HEK293 (cell line): Measurements from ENCODE around the gene DNASE2B.

ENCODE experiments used
- CTCF ChIA-PET: fragments of 350-600 bp; formaldehyde crosslinking; extraction: SDS; loops from one replicate; lab custom pipeline; 2021; ENCODE audit warnings: antibody characterized with exemption; lab: Yijun Ruan, JAX
- POLR2A ChIA-PET: fragments of 300-600 bp; formaldehyde crosslinking; extraction: SDS; loops from one replicate; lab custom pipeline; 2020; ENCODE audit warnings: antibody characterized with exemption, inconsistent platforms; lab: Yijun Ruan, JAX
- H3K27ac ChIP-seq: fragments of 200-500 bp; sonication (Bioruptor generic); 2 replicates; pipeline ENCODE4 v1.5.1; 2014; ENCODE audit warnings: low read depth, low read length, control low read depth, inconsistent platforms; ENCODE audit errors: extremely low read depth
- H3K36me3 ChIP-seq, 2 experiments: fragments of 200-500 bp in 1 of 2; sonication (Bioruptor generic) in 1 of 2; 1 replicate in 1 of 2; 2 replicates in 1 of 2; pipeline ENCODE4 v1.5.1; 2014 to 2017; ENCODE audit warnings: inconsistent platforms in 2 of 2, low read length in 2 of 2; ENCODE audit not compliant: control insufficient read depth in 2 of 2, insufficient read depth in 1 of 2
- H3K4me1 ChIP-seq: fragments of 200-500 bp; sonication (Bioruptor generic); 2 replicates; pipeline ENCODE4 v1.5.1; 2014; ENCODE audit warnings: mild to moderate bottlenecking, low read length, inconsistent platforms; ENCODE audit not compliant: control insufficient read depth, insufficient read depth
- H3K4me3 ChIP-seq: 2 replicates; pipeline ENCODE4 v1.5.1; 2011; ENCODE audit warnings: low read depth, mild to moderate bottlenecking, control low read depth, low read length, moderate library complexity
- H3K9me3 ChIP-seq: fragments of 200-500 bp; sonication (Bioruptor generic); 2 replicates; pipeline ENCODE4 v1.5.1; 2014; ENCODE audit warnings: low read depth, low read length, inconsistent platforms; ENCODE audit not compliant: control insufficient read depth, insufficient read depth
- GLI4 ChIP-seq: fragments of 450-650 bp; formaldehyde crosslinking; IDR thresholded peaks from 2 replicates; pipeline ENCODE4 v1.5.1; 2016; ENCODE audit warnings: missing biosample characterization, missing genetic modification characterization
- KLF7 ChIP-seq: fragments of 450-650 bp; formaldehyde crosslinking; IDR thresholded peaks from 2 replicates; pipeline ENCODE4 v1.5.1; 2016; ENCODE audit warnings: missing biosample characterization, missing genetic modification characterization, borderline replicate concordance
- KLF9 ChIP-seq: fragments of 450-650 bp; formaldehyde crosslinking; IDR thresholded peaks from 2 replicates; pipeline ENCODE4 v1.5.1; 2016; ENCODE audit warnings: missing biosample characterization, missing genetic modification characterization, low read depth
- TCF7L2 ChIP-seq: IDR thresholded peaks from 2 replicates; pipeline ENCODE4 v1.6.1; 2011; ENCODE audit warnings: low read depth, mild to moderate bottlenecking, inconsistent platforms, low read length, moderate library complexity, borderline replicate concordance
- TRIM28 ChIP-seq: IDR thresholded peaks from 2 replicates; pipeline ENCODE4 v1.6.1; 2011; ENCODE audit warnings: low read length, control low read depth, borderline replicate concordance
- ZNF133 ChIP-seq: fragments of 450-650 bp; formaldehyde crosslinking; IDR thresholded peaks from 2 replicates; pipeline ENCODE4 v1.5.1; 2016; ENCODE audit warnings: missing biosample characterization, missing genetic modification characterization
- ZNF146 ChIP-seq: fragments of 450-650 bp; formaldehyde crosslinking; IDR thresholded peaks from 2 replicates; pipeline ENCODE4 v1.5.1; 2016; ENCODE audit warnings: missing biosample characterization, missing genetic modification characterization
- ZNF211 ChIP-seq: fragments of 450-650 bp; formaldehyde crosslinking; IDR thresholded peaks from 2 replicates; pipeline ENCODE4 v1.5.1; 2016; ENCODE audit warnings: low read depth, missing biosample characterization, missing genetic modification characterization
- ZNF544 ChIP-seq: fragments of 450-650 bp; formaldehyde crosslinking; IDR thresholded peaks from 2 replicates; pipeline ENCODE4 v1.5.0; 2017; ENCODE audit warnings: missing biosample characterization, missing genetic modification characterization
- ZNF548 ChIP-seq: fragments of 450-650 bp; formaldehyde crosslinking; IDR thresholded peaks from 2 replicates; pipeline ENCODE4 v1.5.1; 2016; ENCODE audit warnings: missing biosample characterization, missing genetic modification characterization
- ZNF623 ChIP-seq: fragments of 450-650 bp; formaldehyde crosslinking; IDR thresholded peaks from 2 replicates; pipeline ENCODE4 v1.5.1; 2016; ENCODE audit warnings: missing biosample characterization, missing genetic modification characterization
- ZNF654 ChIP-seq: fragments of 450-650 bp; formaldehyde crosslinking; IDR thresholded peaks from 2 replicates; pipeline ENCODE4 v1.5.1; 2016; ENCODE audit warnings: low read depth, missing biosample characterization, missing genetic modification characterization
- ZNF777 ChIP-seq: fragments of 450-650 bp; formaldehyde crosslinking; IDR thresholded peaks from 2 replicates; pipeline ENCODE4 v1.5.1; 2017; ENCODE audit warnings: missing biosample characterization, missing genetic modification characterization, borderline replicate concordance
- ZNF830 ChIP-seq: fragments of 450-650 bp; IDR thresholded peaks from 2 replicates; pipeline ENCODE4 v1.5.0; 2018; ENCODE audit warnings: missing biosample characterization, missing genetic modification characterization, low read depth, mild to moderate bottlenecking, moderate library complexity
- ZSCAN23 ChIP-seq: fragments of 450-650 bp; formaldehyde crosslinking; IDR thresholded peaks from 2 replicates; pipeline ENCODE4 v1.5.1; 2016; ENCODE audit warnings: missing biosample characterization, missing genetic modification characterization
- TF ChIP-seq, protein P1 (sequence below): fragments of 450-650 bp; formaldehyde crosslinking; IDR thresholded peaks from 2 replicates; pipeline ENCODE4 v1.5.1; 2016; ENCODE audit warnings: missing biosample characterization, missing genetic modification characterization
- TF ChIP-seq, protein P2 (sequence below): fragments of 450-650 bp; formaldehyde crosslinking; conservative IDR thresholded peaks from 2 replicates; pipeline ENCODE4 v1.5.1; 2016; ENCODE audit warnings: low read depth, missing biosample characterization, missing genetic modification characterization
- TF ChIP-seq, protein P3 (sequence below): fragments of 450-650 bp; formaldehyde crosslinking; IDR thresholded peaks from 2 replicates; pipeline ENCODE4 v1.5.1; 2017; ENCODE audit warnings: missing biosample characterization, mild to moderate bottlenecking, missing genetic modification characterization, moderate library complexity
- TF ChIP-seq, protein P4 (sequence below): fragments of 450-650 bp; formaldehyde crosslinking; IDR thresholded peaks from 2 replicates; pipeline ENCODE4 v1.5.1; 2016; ENCODE audit warnings: missing biosample characterization, missing genetic modification characterization, low read depth

DNASE2B gene

DNA sequence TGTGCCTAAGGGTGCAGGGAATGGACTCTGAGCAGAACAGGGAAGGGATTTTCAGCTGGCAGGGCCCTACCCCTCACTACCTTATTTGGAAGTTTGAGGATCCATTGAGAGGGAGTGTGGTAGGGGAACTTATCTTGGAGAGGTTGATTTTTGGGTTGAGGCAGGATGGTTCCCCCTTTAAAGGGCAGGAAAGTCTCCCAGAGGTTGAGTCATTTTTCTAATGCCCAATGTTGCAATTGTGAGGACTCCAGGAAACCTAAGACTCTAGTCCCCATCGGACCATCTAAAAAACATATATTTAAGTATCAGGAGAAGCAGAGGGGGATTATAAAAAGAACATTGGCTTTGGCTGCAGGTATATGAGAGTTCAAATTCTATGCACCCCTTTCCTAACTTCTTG lies 49.5 kb upstream of the DNASE2B start (continued):
- TF ChIP-seq, protein P1, sequence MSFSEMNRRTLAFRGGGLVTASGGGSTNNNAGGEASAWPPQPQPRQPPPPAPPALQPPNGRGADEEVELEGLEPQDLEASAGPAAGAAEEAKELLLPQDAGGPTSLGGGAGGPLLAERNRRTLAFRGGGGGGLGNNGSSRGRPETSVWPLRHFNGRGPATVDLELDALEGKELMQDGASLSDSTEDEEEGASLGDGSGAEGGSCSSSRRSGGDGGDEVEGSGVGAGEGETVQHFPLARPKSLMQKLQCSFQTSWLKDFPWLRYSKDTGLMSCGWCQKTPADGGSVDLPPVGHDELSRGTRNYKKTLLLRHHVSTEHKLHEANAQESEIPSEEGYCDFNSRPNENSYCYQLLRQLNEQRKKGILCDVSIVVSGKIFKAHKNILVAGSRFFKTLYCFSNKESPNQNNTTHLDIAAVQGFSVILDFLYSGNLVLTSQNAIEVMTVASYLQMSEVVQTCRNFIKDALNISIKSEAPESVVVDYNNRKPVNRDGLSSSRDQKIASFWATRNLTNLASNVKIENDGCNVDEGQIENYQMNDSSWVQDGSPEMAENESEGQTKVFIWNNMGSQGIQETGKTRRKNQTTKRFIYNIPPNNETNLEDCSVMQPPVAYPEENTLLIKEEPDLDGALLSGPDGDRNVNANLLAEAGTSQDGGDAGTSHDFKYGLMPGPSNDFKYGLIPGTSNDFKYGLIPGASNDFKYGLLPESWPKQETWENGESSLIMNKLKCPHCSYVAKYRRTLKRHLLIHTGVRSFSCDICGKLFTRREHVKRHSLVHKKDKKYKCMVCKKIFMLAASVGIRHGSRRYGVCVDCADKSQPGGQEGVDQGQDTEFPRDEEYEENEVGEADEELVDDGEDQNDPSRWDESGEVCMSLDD (tag by site-specific recombination): no peak
- TF ChIP-seq ZNF623 (no peak), ZNF777 (no peak), TRIM28 (no peak), ZNF830 (tag by site-specific recombination) (no peak)
- TF ChIP-seq, protein P2, sequence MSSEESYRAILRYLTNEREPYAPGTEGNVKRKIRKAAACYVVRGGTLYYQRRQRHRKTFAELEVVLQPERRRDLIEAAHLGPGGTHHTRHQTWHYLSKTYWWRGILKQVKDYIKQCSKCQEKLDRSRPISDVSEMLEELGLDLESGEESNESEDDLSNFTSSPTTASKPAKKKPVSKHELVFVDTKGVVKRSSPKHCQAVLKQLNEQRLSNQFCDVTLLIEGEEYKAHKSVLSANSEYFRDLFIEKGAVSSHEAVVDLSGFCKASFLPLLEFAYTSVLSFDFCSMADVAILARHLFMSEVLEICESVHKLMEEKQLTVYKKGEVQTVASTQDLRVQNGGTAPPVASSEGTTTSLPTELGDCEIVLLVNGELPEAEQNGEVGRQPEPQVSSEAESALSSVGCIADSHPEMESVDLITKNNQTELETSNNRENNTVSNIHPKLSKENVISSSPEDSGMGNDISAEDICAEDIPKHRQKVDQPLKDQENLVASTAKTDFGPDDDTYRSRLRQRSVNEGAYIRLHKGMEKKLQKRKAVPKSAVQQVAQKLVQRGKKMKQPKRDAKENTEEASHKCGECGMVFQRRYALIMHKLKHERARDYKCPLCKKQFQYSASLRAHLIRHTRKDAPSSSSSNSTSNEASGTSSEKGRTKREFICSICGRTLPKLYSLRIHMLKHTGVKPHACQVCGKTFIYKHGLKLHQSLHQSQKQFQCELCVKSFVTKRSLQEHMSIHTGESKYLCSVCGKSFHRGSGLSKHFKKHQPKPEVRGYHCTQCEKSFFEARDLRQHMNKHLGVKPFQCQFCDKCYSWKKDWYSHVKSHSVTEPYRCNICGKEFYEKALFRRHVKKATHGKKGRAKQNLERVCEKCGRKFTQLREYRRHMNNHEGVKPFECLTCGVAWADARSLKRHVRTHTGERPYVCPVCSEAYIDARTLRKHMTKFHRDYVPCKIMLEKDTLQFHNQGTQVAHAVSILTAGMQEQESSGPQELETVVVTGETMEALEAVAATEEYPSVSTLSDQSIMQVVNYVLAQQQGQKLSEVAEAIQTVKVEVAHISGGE (tag by site-specific recombination): no peak

DNA sequence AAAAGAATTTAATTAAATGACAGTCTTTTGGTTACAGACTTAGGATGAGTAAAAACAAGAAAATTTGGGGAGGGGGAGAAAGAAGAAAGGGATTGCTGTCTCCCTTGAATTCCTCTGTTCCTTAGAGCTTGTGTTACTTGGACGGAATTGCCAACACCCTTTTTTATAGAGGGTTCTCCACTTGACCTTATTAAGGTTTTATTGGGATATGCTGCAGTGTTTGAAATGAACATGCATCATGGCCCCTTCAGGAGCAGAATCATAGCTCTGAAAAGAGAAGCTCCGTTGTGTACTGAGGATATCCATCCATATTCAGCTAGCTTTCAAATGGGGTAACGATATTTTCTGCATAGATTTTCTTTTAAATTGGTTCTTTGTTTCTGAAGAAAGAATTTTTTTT lies 48.2 kb upstream of the DNASE2B start:
- H3K4me3 ChIP-seq: no peak overlapping the region
- no peak for TF ChIP-seq KLF9 (tag by site-specific recombination)
- no peak for TF ChIP-seq GLI4 (tag by site-specific recombination)
- no peaks in the 10 kb centered on the region for H3K36me3 ChIP-seq
- ChIA-PET POLR2A (no interaction called here), CTCF (interaction anchor here (0.7 kb wide), 1 partner anchor 71 kb away, joined by 4 read pairs; no protein-coding TSS in a partner anchor)
- H3K4me1 ChIP-seq: no peaks in the 10 kb centered on the region
- H3K27ac ChIP-seq: no peak overlapping the region
- no peaks in the 10 kb centered on the region for H3K9me3 ChIP-seq

DNA sequence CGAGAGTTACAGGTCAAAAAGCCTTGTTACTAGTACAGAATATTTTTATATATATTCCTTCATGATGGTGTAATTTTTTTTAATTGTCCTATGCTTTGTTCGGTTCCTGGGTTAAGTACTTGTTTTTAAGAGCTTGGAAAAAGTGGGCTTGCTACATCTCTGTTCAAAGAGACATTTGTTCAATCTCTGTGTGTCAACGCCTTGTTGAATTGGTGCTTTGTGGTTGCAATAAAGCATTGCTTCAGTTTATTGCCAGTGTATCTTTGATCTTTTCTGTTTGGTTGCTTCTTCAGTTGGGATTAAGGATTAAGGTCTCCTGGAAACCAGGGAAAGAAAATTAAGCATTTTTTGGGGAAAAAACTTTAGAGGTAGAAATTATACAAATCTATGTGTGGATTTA lies 47.7 kb upstream of the DNASE2B start:
- no peak for TF ChIP-seq TCF7L2
- TF ChIP-seq ZNF133 (tag by site-specific recombination): no peak
- no peak for TF ChIP-seq ZNF146
- TF ChIP-seq ZNF211 (tag by site-specific recombination): no peak
- no peak for TF ChIP-seq ZNF654
- Histone ChIP-seq H3K4me1 (no peaks in the 10 kb centered on the region), H3K36me3 (no peaks in the 10 kb centered on the region), H3K27ac (no peak overlapping the region), H3K4me3 (no peak overlapping the region), H3K9me3 (no peaks in the 10 kb centered on the region)
- POLR2A ChIA-PET: no interaction called here
- CTCF ChIA-PET: no interaction called here

DNA sequence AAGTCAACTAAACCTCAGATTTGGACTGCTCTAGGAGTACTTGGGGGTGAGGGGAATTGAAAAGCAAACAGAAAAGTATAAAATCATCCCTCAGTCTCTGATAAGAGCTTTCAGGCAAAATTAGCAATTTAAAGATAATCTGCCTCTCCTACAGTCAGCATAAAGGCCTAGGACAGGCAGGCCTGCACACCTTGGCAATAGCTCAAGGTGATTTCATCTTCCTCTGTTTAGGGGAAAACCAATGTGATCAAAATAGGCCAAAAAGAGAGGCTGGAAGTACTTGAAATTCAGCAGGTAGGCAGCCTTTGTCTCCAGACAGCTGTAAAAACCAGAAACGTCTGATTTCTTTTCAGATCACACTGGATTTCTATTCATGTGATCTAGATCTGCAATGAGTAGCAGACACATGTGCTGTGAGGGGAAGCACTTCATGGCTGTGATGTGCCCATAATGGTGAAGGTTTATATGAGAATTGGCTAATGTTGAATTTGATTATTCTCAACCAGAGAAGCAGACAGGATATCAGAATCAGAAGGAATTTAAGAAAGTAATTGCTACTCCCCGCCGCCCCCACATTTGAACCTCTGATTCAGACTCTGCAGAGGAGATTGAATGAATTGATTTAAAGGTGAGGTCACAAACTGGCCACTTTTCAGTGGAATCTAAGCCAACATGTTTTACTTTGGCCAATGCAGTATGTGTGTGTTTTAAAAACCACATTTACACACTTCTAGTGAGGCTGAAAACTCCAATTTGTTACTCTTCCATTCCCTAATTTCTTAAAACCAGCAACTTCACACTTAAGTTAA lies 45.8 kb upstream of the DNASE2B start:
- H3K4me1 ChIP-seq: no peaks in the 10 kb centered on the region
- no peak for TF ChIP-seq ZNF548 (tag by site-specific recombination)
- TF ChIP-seq, protein P3, sequence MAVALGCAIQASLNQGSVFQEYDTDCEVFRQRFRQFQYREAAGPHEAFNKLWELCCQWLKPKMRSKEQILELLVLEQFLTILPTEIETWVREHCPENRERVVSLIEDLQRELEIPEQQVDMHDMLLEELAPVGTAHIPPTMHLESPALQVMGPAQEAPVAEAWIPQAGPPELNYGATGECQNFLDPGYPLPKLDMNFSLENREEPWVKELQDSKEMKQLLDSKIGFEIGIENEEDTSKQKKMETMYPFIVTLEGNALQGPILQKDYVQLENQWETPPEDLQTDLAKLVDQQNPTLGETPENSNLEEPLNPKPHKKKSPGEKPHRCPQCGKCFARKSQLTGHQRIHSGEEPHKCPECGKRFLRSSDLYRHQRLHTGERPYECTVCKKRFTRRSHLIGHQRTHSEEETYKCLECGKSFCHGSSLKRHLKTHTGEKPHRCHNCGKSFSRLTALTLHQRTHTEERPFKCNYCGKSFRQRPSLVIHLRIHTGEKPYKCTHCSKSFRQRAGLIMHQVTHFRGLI: no peak
- TF ChIP-seq ZNF544 (tag by site-specific recombination): no peak
- TF ChIP-seq KLF7 (tag by site-specific recombination): no peak
- no peak for TF ChIP-seq ZSCAN23
- TF ChIP-seq, protein P4, sequence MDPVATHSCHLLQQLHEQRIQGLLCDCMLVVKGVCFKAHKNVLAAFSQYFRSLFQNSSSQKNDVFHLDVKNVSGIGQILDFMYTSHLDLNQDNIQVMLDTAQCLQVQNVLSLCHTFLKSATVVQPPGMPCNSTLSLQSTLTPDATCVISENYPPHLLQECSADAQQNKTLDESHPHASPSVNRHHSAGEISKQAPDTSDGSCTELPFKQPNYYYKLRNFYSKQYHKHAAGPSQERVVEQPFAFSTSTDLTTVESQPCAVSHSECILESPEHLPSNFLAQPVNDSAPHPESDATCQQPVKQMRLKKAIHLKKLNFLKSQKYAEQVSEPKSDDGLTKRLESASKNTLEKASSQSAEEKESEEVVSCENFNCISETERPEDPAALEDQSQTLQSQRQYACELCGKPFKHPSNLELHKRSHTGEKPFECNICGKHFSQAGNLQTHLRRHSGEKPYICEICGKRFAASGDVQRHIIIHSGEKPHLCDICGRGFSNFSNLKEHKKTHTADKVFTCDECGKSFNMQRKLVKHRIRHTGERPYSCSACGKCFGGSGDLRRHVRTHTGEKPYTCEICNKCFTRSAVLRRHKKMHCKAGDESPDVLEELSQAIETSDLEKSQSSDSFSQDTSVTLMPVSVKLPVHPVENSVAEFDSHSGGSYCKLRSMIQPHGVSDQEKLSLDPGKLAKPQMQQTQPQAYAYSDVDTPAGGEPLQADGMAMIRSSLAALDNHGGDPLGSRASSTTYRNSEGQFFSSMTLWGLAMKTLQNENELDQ (tag by site-specific recombination): no peak

More for the DNA sequence above, 45.8 kb upstream of the DNASE2B start:
- no peaks in the 10 kb centered on the region for H3K36me3 ChIP-seq
- ChIA-PET CTCF (interaction anchor here (0.5 kb wide), 1 partner anchor 53 kb away, joined by 3 read pairs; no protein-coding TSS in a partner anchor), POLR2A (no interaction called here)
- H3K9me3 ChIP-seq: no peaks in the 10 kb centered on the region
- H3K27ac ChIP-seq: no peak overlapping the region
- H3K4me3 ChIP-seq: no peak overlapping the region
